Measurements from ENCODE around the gene CNPY3. TPM values are rescaled to one million over a fixed set of nuclear protein-coding genes. Genes with fewer than 3 reads are reported as not detected.
"Not testable (repeated sequence)": the region's sequence is repeated elsewhere in the genome, so short reads cannot be mapped to it uniquely, and the experiment has no call there.

CNPY3 gene
- 20.1 TPM for total RNA-seq
- long read RNA-seq, transcript CNPY3-201 (6 exons, 1,704 nt): major isoform, 39 of 49 reads
- long read RNA-seq, partial matches to known transcripts: 3 of 49 reads
- long read RNA-seq, other reads (novel, unspliced or antisense): 7 of 49 reads

- Histone ChIP-seq H3K36me3 (peaks cover 3% of the 10 kb centered on the region), H3K4me1 (peaks cover 41% of the 10 kb centered on the region), H3K27ac (replicated peaks) (peak within 1 kb of the TSS; percentile 95), H3K4me3 (peak within 1 kb of the TSS; percentile 82), H3K27me3 (ENCODE audit: low read depth) (peaks cover 11% of the 10 kb centered on the region), H3K9me3 (replicated peaks) (no peaks in the 10 kb centered on the region)
- no peak for TF ChIP-seq CTCF (IDR thresholded peaks at IDR 0.05; ENCODE audit: borderline replicate concordance)
- peak; percentile 93 for DNase-seq
- intact Hi-C loops (cut with micrococcal nuclease): no loop called here
Measured at GRCh38 chr6:42928986-42929820, at the start of gene CNPY3. CNPY3 (plus strand) TSS chr6:42929480; CDS start chr6:42929571, 91 bp downstream.

- H3K27ac ChIP-seq (replicated peaks): peak overlapping the region; percentile 97
- DNase-seq; intact Hi-C loops (cut with micrococcal nuclease); H3K27me3 ChIP-seq (ENCODE audit: low read depth); H3K9me3 ChIP-seq (replicated peaks): not testable (repeated sequence)
- peaks cover 47% of the 10 kb centered on the region for H3K4me1 ChIP-seq
- peak overlapping the region; percentile 76 for H3K4me3 ChIP-seq
- H3K36me3 ChIP-seq: peaks cover 38% of the 10 kb centered on the region
Measured at GRCh38 chr6:42880240-42880817, 49.0 kb upstream of the CNPY3 start.

GRCh38 chr6:42880871-42881270 is 48.4 kb upstream of the CNPY3 start:
- H3K36me3 ChIP-seq: peaks cover 43% of the 10 kb centered on the region
- H3K9me3 ChIP-seq (replicated peaks); H3K27me3 ChIP-seq (ENCODE audit: low read depth); DNase-seq; intact Hi-C loops (cut with micrococcal nuclease): not testable (repeated sequence)
- peak overlapping the region; percentile 97 for H3K27ac ChIP-seq (replicated peaks)
- H3K4me3 ChIP-seq: peak overlapping the region; percentile 76
- peaks cover 47% of the 10 kb centered on the region for H3K4me1 ChIP-seq

- no peaks in the 10 kb centered on the region for H3K27me3 ChIP-seq (ENCODE audit: low read depth)
- intact Hi-C loops (cut with micrococcal nuclease): no loop called here
- no peak for TF ChIP-seq CTCF (IDR thresholded peaks at IDR 0.05; ENCODE audit: borderline replicate concordance)
- H3K4me1 ChIP-seq: peaks cover 38% of the 10 kb centered on the region
- H3K27ac ChIP-seq (replicated peaks): no peak overlapping the region
- H3K9me3 ChIP-seq (replicated peaks): no peaks in the 10 kb centered on the region
- H3K4me3 ChIP-seq: no peak overlapping the region
- peaks cover 67% of the 10 kb centered on the region for H3K36me3 ChIP-seq
- DNase-seq: no peak
Measured at GRCh38 chr6:42885702-42886101, 43.6 kb upstream of the CNPY3 start.

GRCh38 chr6:42888201-42888600 is 41.1 kb upstream of the CNPY3 start:
- H3K9me3 ChIP-seq (replicated peaks); H3K4me3 ChIP-seq; H3K27ac ChIP-seq (replicated peaks); DNase-seq; intact Hi-C loops (cut with micrococcal nuclease); H3K27me3 ChIP-seq (ENCODE audit: low read depth): not testable (repeated sequence)
- Histone ChIP-seq H3K36me3 (peaks cover 50% of the 10 kb centered on the region), H3K4me1 (peaks cover 27% of the 10 kb centered on the region)

GRCh38 chr6:42889815-42890214 is 39.5 kb upstream of the CNPY3 start:
- H3K9me3 ChIP-seq (replicated peaks): no peaks in the 10 kb centered on the region
- no peaks in the 10 kb centered on the region for H3K27me3 ChIP-seq (ENCODE audit: low read depth)
- peak overlapping the region; percentile 97 for H3K4me3 ChIP-seq
- H3K4me1 ChIP-seq: peaks cover 38% of the 10 kb centered on the region
- intact Hi-C loops (cut with micrococcal nuclease): no loop called here
- no peak for TF ChIP-seq CTCF (IDR thresholded peaks at IDR 0.05; ENCODE audit: borderline replicate concordance)
- H3K36me3 ChIP-seq: peaks cover 34% of the 10 kb centered on the region
- H3K27ac ChIP-seq (replicated peaks): peak overlapping the region; percentile 95
- DNase-seq: no peak

Measured in left ventricle myocardium inferior (tissue), 1 donor.